Measurements from ENCODE around the gene KLHL22.
A peak's percentile ranks its signal among the peaks of the same experiment; 100 is the strongest.

The KLHL22 gene

DNA sequence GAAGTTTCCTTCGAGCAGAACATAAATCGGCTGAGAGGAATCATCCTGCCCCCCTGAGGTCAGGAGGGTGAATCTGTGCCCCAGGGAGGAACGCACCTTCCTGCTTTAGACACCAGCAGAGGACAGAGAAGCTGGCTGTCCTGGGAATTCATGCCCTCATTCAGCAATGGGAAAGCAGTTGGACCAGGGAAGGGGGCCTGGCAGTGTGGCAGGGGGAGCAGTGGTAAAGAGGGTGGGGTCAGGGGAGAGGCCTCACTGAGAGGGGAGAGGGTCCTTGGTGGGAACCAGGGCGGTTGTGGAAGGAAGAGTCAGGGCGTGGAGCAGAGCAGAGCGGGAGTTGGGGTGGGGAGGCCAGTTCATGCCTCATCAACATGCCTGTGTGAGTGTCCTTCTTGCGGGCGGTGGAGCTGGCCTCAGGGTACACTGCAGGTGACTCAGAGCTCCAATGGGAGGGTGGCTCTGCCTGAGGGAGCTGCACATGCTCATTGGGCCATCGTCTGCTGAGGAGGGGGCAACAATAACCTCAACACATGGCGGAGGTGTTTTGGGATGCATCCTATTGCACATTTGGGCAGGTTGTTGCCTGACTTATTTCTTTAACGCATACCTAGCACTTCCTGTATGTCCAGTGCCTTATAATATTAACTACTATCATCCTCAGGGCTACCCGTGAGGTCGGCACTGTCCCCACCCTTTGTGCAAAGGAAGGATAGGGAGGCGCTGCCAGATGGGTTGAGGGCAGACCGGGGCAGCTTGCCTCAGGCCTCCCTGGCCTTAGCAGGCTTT, 35.0 kb upstream of the KLHL22 start:
- DNase-seq (ENCODE audit: low read depth): no peak
- H3K4me3 ChIP-seq (ENCODE audit: low read depth, low read length): no peak overlapping the region
- in situ Hi-C loops (cut with HindIII; ENCODE audit: low sequenced_read_pairs): no loop called here
- TF ChIP-seq, protein P1, sequence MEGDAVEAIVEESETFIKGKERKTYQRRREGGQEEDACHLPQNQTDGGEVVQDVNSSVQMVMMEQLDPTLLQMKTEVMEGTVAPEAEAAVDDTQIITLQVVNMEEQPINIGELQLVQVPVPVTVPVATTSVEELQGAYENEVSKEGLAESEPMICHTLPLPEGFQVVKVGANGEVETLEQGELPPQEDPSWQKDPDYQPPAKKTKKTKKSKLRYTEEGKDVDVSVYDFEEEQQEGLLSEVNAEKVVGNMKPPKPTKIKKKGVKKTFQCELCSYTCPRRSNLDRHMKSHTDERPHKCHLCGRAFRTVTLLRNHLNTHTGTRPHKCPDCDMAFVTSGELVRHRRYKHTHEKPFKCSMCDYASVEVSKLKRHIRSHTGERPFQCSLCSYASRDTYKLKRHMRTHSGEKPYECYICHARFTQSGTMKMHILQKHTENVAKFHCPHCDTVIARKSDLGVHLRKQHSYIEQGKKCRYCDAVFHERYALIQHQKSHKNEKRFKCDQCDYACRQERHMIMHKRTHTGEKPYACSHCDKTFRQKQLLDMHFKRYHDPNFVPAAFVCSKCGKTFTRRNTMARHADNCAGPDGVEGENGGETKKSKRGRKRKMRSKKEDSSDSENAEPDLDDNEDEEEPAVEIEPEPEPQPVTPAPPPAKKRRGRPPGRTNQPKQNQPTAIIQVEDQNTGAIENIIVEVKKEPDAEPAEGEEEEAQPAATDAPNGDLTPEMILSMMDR (IDR thresholded peaks at IDR 0.05; ENCODE audit: low read depth, low read length, missing control alignments): no peak

DNA sequence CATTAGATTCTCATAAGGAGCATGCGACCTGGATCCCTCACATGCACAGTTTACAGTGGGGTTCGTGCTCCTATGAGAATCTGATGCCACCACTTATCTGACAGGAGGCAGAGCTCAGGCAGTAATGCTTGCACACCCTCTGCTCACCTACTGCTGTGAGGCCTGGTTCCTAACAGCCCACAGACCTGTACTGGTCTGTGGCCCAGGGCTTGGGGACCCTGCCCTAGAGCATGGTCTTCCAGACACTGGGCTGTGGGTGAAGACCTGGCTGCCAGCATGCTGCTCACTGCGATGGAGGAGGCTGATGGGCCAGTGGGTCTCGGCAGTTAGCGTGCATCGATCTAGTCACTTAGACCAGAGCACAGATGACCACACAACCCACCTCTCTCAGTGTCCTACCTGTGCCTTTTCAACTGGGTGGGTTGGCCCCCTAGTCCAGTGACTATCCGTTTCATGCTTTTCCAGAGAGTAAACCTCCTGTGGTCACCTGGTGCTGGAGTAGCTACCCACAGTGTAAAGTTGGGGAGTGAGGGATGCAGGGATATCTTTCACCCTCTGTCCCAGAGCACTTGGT, 32.9 kb upstream of the KLHL22 start:
- no peak for DNase-seq (ENCODE audit: low read depth)
- in situ Hi-C loops (cut with HindIII; ENCODE audit: low sequenced_read_pairs): no loop called here
- H3K4me3 ChIP-seq (ENCODE audit: low read depth, low read length): no peak overlapping the region
- TF ChIP-seq, protein P1 (IDR thresholded peaks at IDR 0.05; ENCODE audit: low read depth, low read length, missing control alignments): no peak

DNA sequence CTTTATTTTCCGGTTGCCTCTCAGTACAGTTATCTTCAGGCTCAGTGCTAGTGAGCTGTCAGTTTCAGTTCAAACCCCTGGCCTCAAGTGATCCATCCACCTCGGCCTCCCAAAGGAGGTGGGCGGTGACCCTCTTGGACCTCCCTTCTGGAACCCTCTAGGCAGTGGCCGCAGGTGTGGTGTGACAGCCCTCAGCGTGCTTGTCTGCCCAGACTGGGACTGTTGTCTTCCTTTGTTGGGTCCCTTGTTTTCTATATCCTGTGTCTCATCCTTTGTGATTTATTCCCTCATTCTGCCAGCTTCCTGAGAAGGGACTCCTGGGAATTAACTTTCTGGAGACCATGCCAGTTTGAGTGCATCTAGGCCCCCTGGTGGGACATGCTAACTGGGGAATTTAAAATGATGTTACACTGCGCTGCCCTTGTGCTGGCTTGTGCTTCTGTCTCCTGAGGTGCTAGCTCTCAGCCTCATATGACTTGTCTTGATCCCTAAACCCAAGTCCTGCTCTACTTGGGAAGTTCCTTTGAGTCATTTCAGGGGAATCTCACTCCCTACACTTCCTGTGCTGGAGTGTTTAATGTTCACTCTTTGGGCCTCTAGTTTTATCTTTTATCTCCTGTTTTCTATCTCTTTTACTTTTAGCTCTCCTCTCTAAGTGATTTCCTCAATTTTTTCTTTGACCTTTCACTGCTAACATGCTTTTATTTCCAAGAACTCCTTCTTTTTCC, 31.2 kb upstream of the KLHL22 start:
- TF ChIP-seq, protein P1 (IDR thresholded peaks at IDR 0.05; ENCODE audit: low read depth, low read length, missing control alignments): peak; percentile 3
- in situ Hi-C loops (cut with HindIII; ENCODE audit: low sequenced_read_pairs): no loop called here
- no peak overlapping the region for H3K4me3 ChIP-seq (ENCODE audit: low read depth, low read length)
- DNase-seq (ENCODE audit: low read depth): no peak

DNA sequence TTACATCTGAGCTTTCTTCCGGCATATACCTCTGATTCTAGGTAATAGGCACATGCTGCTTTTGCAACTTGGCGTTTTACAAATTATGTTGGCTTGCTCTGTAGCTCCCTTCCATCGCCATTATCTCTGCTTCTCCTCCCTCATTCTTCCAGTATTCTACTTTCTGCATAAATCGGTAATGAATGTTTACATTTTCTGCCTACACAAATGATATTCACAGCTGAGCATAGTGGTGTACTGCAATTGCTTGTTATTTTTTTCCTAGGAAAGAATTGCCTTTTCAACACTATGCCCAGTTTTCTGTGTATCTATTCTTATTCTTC, 30.7 kb upstream of the KLHL22 start:
- in situ Hi-C loops (cut with HindIII; ENCODE audit: low sequenced_read_pairs): no loop called here
- H3K4me3 ChIP-seq (ENCODE audit: low read depth, low read length): no peak overlapping the region
- TF ChIP-seq, protein P1 (IDR thresholded peaks at IDR 0.05; ENCODE audit: low read depth, low read length, missing control alignments): no peak
- DNase-seq (ENCODE audit: low read depth): no peak

DNA sequence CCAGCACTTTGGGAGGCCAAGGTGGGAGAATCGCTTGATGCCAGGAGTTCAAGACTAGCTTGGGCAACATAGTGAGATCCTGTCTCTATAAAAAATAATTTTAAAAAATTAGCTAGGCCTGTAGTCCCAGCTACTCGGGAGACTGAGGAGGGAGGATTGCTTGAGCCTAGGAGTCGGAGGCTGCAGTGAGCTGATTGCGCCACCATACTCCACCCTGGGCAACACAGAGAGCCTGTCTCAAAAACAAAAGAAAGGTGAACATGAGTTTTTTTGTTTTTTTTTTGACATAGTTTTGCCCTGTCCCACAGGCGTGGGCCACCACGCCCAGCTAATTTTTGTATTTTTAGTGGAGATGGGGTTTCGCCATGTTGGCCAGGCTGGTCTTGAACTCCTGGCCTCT, 29.5 kb upstream of the KLHL22 start:
- DNase-seq (ENCODE audit: low read depth): no peak
- TF ChIP-seq, protein P1 (IDR thresholded peaks at IDR 0.05; ENCODE audit: low read depth, low read length, missing control alignments): no peak
- in situ Hi-C loops (cut with HindIII; ENCODE audit: low sequenced_read_pairs): no loop called here
- no peak overlapping the region for H3K4me3 ChIP-seq (ENCODE audit: low read depth, low read length)

DNA sequence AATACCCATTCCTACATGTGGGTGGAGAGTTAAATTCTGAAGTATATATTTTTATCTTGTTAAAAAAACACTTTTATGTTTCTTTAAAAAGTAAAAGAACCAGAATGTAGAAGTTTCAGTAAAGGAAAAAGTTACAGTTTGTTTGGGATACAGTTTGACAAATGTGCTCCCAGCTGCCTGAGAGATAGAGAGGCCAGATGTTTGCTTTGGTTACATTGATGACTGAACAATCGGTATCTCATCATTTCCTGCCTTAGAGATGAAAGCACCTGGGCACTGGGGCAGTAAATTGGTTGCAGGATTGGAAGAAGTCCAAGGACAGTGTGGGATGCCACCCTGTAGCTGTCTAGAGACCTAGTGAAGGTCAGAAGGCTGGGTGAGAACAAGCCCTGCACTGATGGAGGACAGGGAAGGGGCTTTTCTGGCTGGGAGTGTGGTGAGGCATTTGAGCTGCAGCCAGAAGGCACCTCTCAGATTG, 28.4 kb upstream of the KLHL22 start:
- DNase-seq (ENCODE audit: low read depth): no peak
- no peak overlapping the region for H3K4me3 ChIP-seq (ENCODE audit: low read depth, low read length)
- in situ Hi-C loops (cut with HindIII; ENCODE audit: low sequenced_read_pairs): no loop called here
- TF ChIP-seq, protein P1 (IDR thresholded peaks at IDR 0.05; ENCODE audit: low read depth, low read length, missing control alignments): no peak
